H54 (cell line): Measurements from ENCODE around the gene TRPV6.

ENCODE experiments used
- DNase-seq: peaks from one replicate; pipeline ENCODE4 v3.0.0; 2011; ENCODE audit warnings: low spot score, mixed read lengths; ENCODE audit not compliant: insufficient read length
- FAIRE-seq: peaks from 3 replicates; lab custom pipeline; 2011; peaks lifted over from hg19 to GRCh38; lab: Jason Lieb, UNC
- POLR2A ChIP-seq: IDR thresholded peaks from 2 replicates; pipeline ENCODE4 v1.6.1; 2011; ENCODE audit warnings: low read depth, mild to moderate bottlenecking, low read length

The TRPV6 gene

GRCh38 chr7:142883571-142884285 lies 1.8 kb downstream of the TRPV6 start:
- DNase-seq (no peak), FAIRE-seq (no peak)
- no peak for TF ChIP-seq POLR2A

GRCh38 chr7:142883145-142883544 lies 2.4 kb downstream of the TRPV6 start:
- no peak for TF ChIP-seq POLR2A
- FAIRE-seq (no peak), DNase-seq (no peak)

GRCh38 chr7:142882338-142882678 lies 3.2 kb downstream of the TRPV6 start:
- no peak for DNase-seq
- TF ChIP-seq POLR2A, result no peak
- FAIRE-seq, result no peak

GRCh38 chr7:142881586-142882337 lies 3.8 kb downstream of the TRPV6 start:
- TF ChIP-seq POLR2A, result no peak
- DNase-seq (no peak), FAIRE-seq (no peak)

GRCh38 chr7:142880876-142881505 lies 4.6 kb downstream of the TRPV6 start:
- no peak for TF ChIP-seq POLR2A
- FAIRE-seq (no peak), DNase-seq (peak; percentile 38)

- DNase-seq, result no peak
- no peak for FAIRE-seq
- TF ChIP-seq POLR2A, result no peak
Measured at GRCh38 chr7:142879060-142879459, 6.5 kb downstream of the TRPV6 start.

- no peak for FAIRE-seq
- no peak for DNase-seq
- no peak for TF ChIP-seq POLR2A
Measured at GRCh38 chr7:142878315-142878714, 7.2 kb downstream of the TRPV6 start.

GRCh38 chr7:142876991-142877910 lies 8.3 kb downstream of the TRPV6 start:
- DNase-seq (no peak), FAIRE-seq (no peak)
- TF ChIP-seq POLR2A, result no peak

- no peak for FAIRE-seq
- TF ChIP-seq POLR2A, result no peak
- no peak for DNase-seq
Measured at GRCh38 chr7:142876236-142876960, 9.1 kb downstream of the TRPV6 start.

- FAIRE-seq (no peak), DNase-seq (no peak)
- no peak for TF ChIP-seq POLR2A
Measured at GRCh38 chr7:142875456-142875855, 10.1 kb downstream of the TRPV6 start.

GRCh38 chr7:142874837-142875236 lies 10.7 kb downstream of the TRPV6 start:
- FAIRE-seq (no peak), DNase-seq (no peak)
- no peak for TF ChIP-seq POLR2A

GRCh38 chr7:142874409-142874808 lies 11.1 kb downstream of the TRPV6 start:
- DNase-seq (no peak), FAIRE-seq (no peak)
- no peak for TF ChIP-seq POLR2A

GRCh38 chr7:142873871-142874270 lies 11.7 kb downstream of the TRPV6 start:
- DNase-seq (no peak), FAIRE-seq (no peak)
- no peak for TF ChIP-seq POLR2A
